Measurements from ENCODE around the gene NKX2-2.

The NKX2-2 gene

GRCh38 chr20:21548390-21549035 lies 34.6 kb upstream of the NKX2-2 start:
- peaks cover 0 to 4% (median 0%) of the 10 kb centered on the region in 5 donors for H3K9me3 ChIP-seq (ENCODE audit: control insufficient read depth in 5 of 5, low read length in 5 of 5)
- H3K4me1 ChIP-seq (ENCODE audit: control insufficient read depth in 5 of 5, insufficient read depth in 5 of 5, low read length in 5 of 5): no peaks in the 10 kb centered on the region
- H3K9ac ChIP-seq (ENCODE audit: low read length in 5 of 5): no peak overlapping the region
- H3K4me3 ChIP-seq (ENCODE audit: low read depth in 1 of 5, low read length in 5 of 5): no peak overlapping the region
- no peak overlapping the region for H3K27ac ChIP-seq (ENCODE audit: low read depth, low read length)
- no peaks in the 10 kb centered on the region for H3K36me3 ChIP-seq (ENCODE audit: control insufficient read depth in 5 of 5, insufficient read depth in 5 of 5, low read length in 5 of 5)
- no peaks in the 10 kb centered on the region for H3K27me3 ChIP-seq (ENCODE audit: control insufficient read depth in 5 of 5, insufficient read depth in 4 of 5, low read length in 5 of 5)

- no peaks in the 10 kb centered on the region for H3K36me3 ChIP-seq (ENCODE audit: control insufficient read depth in 5 of 5, insufficient read depth in 5 of 5, low read length in 5 of 5)
- H3K9ac ChIP-seq (ENCODE audit: low read length in 5 of 5): no peak overlapping the region
- no peak overlapping the region for H3K4me3 ChIP-seq (ENCODE audit: low read depth in 1 of 5, low read length in 5 of 5)
- peaks cover 0 to 3% (median 0%) of the 10 kb centered on the region in 5 donors for H3K27me3 ChIP-seq (ENCODE audit: control insufficient read depth in 5 of 5, insufficient read depth in 4 of 5, low read length in 5 of 5)
- no peak overlapping the region for H3K27ac ChIP-seq (ENCODE audit: low read depth, low read length)
- no peaks in the 10 kb centered on the region for H3K4me1 ChIP-seq (ENCODE audit: control insufficient read depth in 5 of 5, insufficient read depth in 5 of 5, low read length in 5 of 5)
- peaks cover 0 to 4% (median 0%) of the 10 kb centered on the region in 5 donors for H3K9me3 ChIP-seq (ENCODE audit: control insufficient read depth in 5 of 5, low read length in 5 of 5)
Observed at GRCh38 chr20:21546355-21546754, 32.5 kb upstream of the NKX2-2 start.

GRCh38 chr20:21539512-21539911 lies 25.6 kb upstream of the NKX2-2 start:
- Histone ChIP-seq H3K27me3 (ENCODE audit: control insufficient read depth in 5 of 5, insufficient read depth in 4 of 5, low read length in 5 of 5) (peaks cover 0 to 14% (median 4%) of the 10 kb centered on the region in 5 donors), H3K4me1 (ENCODE audit: control insufficient read depth in 5 of 5, insufficient read depth in 5 of 5, low read length in 5 of 5) (no peaks in the 10 kb centered on the region), H3K36me3 (ENCODE audit: control insufficient read depth in 5 of 5, insufficient read depth in 5 of 5, low read length in 5 of 5) (no peaks in the 10 kb centered on the region), H3K4me3 (ENCODE audit: low read depth in 1 of 5, low read length in 5 of 5) (no peak overlapping the region), H3K9ac (ENCODE audit: low read length in 5 of 5) (no peak overlapping the region), H3K9me3 (ENCODE audit: control insufficient read depth in 5 of 5, low read length in 5 of 5) (peaks cover 0 to 3% (median 0%) of the 10 kb centered on the region in 5 donors), H3K27ac (ENCODE audit: low read depth, low read length) (no peak overlapping the region)

GRCh38 chr20:21534886-21535285 lies 21.0 kb upstream of the NKX2-2 start:
- Histone ChIP-seq H3K9ac (ENCODE audit: low read length in 5 of 5) (no peak overlapping the region), H3K4me1 (ENCODE audit: control insufficient read depth in 5 of 5, insufficient read depth in 5 of 5, low read length in 5 of 5) (no peaks in the 10 kb centered on the region), H3K27me3 (ENCODE audit: control insufficient read depth in 5 of 5, insufficient read depth in 4 of 5, low read length in 5 of 5) (peaks cover 0 to 24% (median 10%) of the 10 kb centered on the region in 5 donors), H3K4me3 (ENCODE audit: low read depth in 1 of 5, low read length in 5 of 5) (no peak overlapping the region), H3K27ac (ENCODE audit: low read depth, low read length) (no peak overlapping the region), H3K36me3 (ENCODE audit: control insufficient read depth in 5 of 5, insufficient read depth in 5 of 5, low read length in 5 of 5) (no peaks in the 10 kb centered on the region), H3K9me3 (ENCODE audit: control insufficient read depth in 5 of 5, low read length in 5 of 5) (no peaks in the 10 kb centered on the region)

GRCh38 chr20:21534453-21534852 lies 20.6 kb upstream of the NKX2-2 start:
- no peaks in the 10 kb centered on the region for H3K9me3 ChIP-seq (ENCODE audit: control insufficient read depth in 5 of 5, low read length in 5 of 5)
- H3K4me3 ChIP-seq (ENCODE audit: low read depth in 1 of 5, low read length in 5 of 5): no peak overlapping the region
- H3K27me3 ChIP-seq (ENCODE audit: control insufficient read depth in 5 of 5, insufficient read depth in 4 of 5, low read length in 5 of 5): peaks cover 0 to 24% (median 10%) of the 10 kb centered on the region in 5 donors
- no peaks in the 10 kb centered on the region for H3K4me1 ChIP-seq (ENCODE audit: control insufficient read depth in 5 of 5, insufficient read depth in 5 of 5, low read length in 5 of 5)
- H3K27ac ChIP-seq (ENCODE audit: low read depth, low read length): no peak overlapping the region
- no peaks in the 10 kb centered on the region for H3K36me3 ChIP-seq (ENCODE audit: control insufficient read depth in 5 of 5, insufficient read depth in 5 of 5, low read length in 5 of 5)
- no peak overlapping the region for H3K9ac ChIP-seq (ENCODE audit: low read length in 5 of 5)

- no peak overlapping the region for H3K9ac ChIP-seq (ENCODE audit: low read length in 5 of 5)
- H3K9me3 ChIP-seq (ENCODE audit: control insufficient read depth in 5 of 5, low read length in 5 of 5): no peaks in the 10 kb centered on the region
- H3K27me3 ChIP-seq (ENCODE audit: control insufficient read depth in 5 of 5, insufficient read depth in 4 of 5, low read length in 5 of 5): peaks cover 0 to 24% (median 19%) of the 10 kb centered on the region in 5 donors
- no peaks in the 10 kb centered on the region for H3K4me1 ChIP-seq (ENCODE audit: control insufficient read depth in 5 of 5, insufficient read depth in 5 of 5, low read length in 5 of 5)
- no peaks in the 10 kb centered on the region for H3K36me3 ChIP-seq (ENCODE audit: control insufficient read depth in 5 of 5, insufficient read depth in 5 of 5, low read length in 5 of 5)
- H3K4me3 ChIP-seq (ENCODE audit: low read depth in 1 of 5, low read length in 5 of 5): no peak overlapping the region
- no peak overlapping the region for H3K27ac ChIP-seq (ENCODE audit: low read depth, low read length)
Observed at GRCh38 chr20:21529863-21530262, 16.0 kb upstream of the NKX2-2 start.

- Histone ChIP-seq H3K4me3 (ENCODE audit: low read depth in 1 of 5, low read length in 5 of 5) (no peak overlapping the region), H3K9me3 (ENCODE audit: control insufficient read depth in 5 of 5, low read length in 5 of 5) (no peaks in the 10 kb centered on the region), H3K4me1 (ENCODE audit: control insufficient read depth in 5 of 5, insufficient read depth in 5 of 5, low read length in 5 of 5) (no peaks in the 10 kb centered on the region), H3K9ac (ENCODE audit: low read length in 5 of 5) (no peak overlapping the region), H3K36me3 (ENCODE audit: control insufficient read depth in 5 of 5, insufficient read depth in 5 of 5, low read length in 5 of 5) (no peaks in the 10 kb centered on the region), H3K27ac (ENCODE audit: low read depth, low read length) (no peak overlapping the region), H3K27me3 (ENCODE audit: control insufficient read depth in 5 of 5, insufficient read depth in 4 of 5, low read length in 5 of 5) (peaks cover 7 to 27% (median 21%) of the 10 kb centered on the region in 5 donors)
Observed at GRCh38 chr20:21528870-21529269, 15.0 kb upstream of the NKX2-2 start.

- Histone ChIP-seq H3K36me3 (ENCODE audit: control insufficient read depth in 5 of 5, insufficient read depth in 5 of 5, low read length in 5 of 5) (no peaks in the 10 kb centered on the region), H3K9ac (ENCODE audit: low read length in 5 of 5) (no peak overlapping the region), H3K27me3 (ENCODE audit: control insufficient read depth in 5 of 5, insufficient read depth in 4 of 5, low read length in 5 of 5) (peaks cover 12 to 32% (median 29%) of the 10 kb centered on the region in 5 donors), H3K4me1 (ENCODE audit: control insufficient read depth in 5 of 5, insufficient read depth in 5 of 5, low read length in 5 of 5) (peaks cover 0 to 3% (median 2%) of the 10 kb centered on the region in 5 donors), H3K4me3 (ENCODE audit: low read depth in 1 of 5, low read length in 5 of 5) (no peak overlapping the region), H3K9me3 (ENCODE audit: control insufficient read depth in 5 of 5, low read length in 5 of 5) (no peaks in the 10 kb centered on the region), H3K27ac (ENCODE audit: low read depth, low read length) (no peak overlapping the region)
Observed at GRCh38 chr20:21527908-21528307, 14.0 kb upstream of the NKX2-2 start.

- H3K4me3 ChIP-seq (ENCODE audit: low read depth in 1 of 5, low read length in 5 of 5): no peak overlapping the region
- no peak overlapping the region for H3K27ac ChIP-seq (ENCODE audit: low read depth, low read length)
- no peaks in the 10 kb centered on the region for H3K36me3 ChIP-seq (ENCODE audit: control insufficient read depth in 5 of 5, insufficient read depth in 5 of 5, low read length in 5 of 5)
- H3K9me3 ChIP-seq (ENCODE audit: control insufficient read depth in 5 of 5, low read length in 5 of 5): no peaks in the 10 kb centered on the region
- H3K9ac ChIP-seq (ENCODE audit: low read length in 5 of 5): no peak overlapping the region
- peaks cover 18 to 41% (median 34%) of the 10 kb centered on the region in 5 donors for H3K27me3 ChIP-seq (ENCODE audit: control insufficient read depth in 5 of 5, insufficient read depth in 4 of 5, low read length in 5 of 5)
- peaks cover 0 to 13% (median 9%) of the 10 kb centered on the region in 5 donors for H3K4me1 ChIP-seq (ENCODE audit: control insufficient read depth in 5 of 5, insufficient read depth in 5 of 5, low read length in 5 of 5)
Observed at GRCh38 chr20:21526776-21527175, 12.9 kb upstream of the NKX2-2 start.

GRCh38 chr20:21523895-21524294 lies 10.0 kb upstream of the NKX2-2 start:
- Histone ChIP-seq H3K9ac (ENCODE audit: low read length in 5 of 5) (no peak overlapping the region), H3K9me3 (ENCODE audit: control insufficient read depth in 5 of 5, low read length in 5 of 5) (no peaks in the 10 kb centered on the region), H3K27me3 (ENCODE audit: control insufficient read depth in 5 of 5, insufficient read depth in 4 of 5, low read length in 5 of 5) (peaks cover 36 to 66% (median 59%) of the 10 kb centered on the region in 5 donors), H3K27ac (ENCODE audit: low read depth, low read length) (no peak overlapping the region), H3K4me1 (ENCODE audit: control insufficient read depth in 5 of 5, insufficient read depth in 5 of 5, low read length in 5 of 5) (peaks cover 0 to 13% (median 9%) of the 10 kb centered on the region in 5 donors), H3K4me3 (ENCODE audit: low read depth in 1 of 5, low read length in 5 of 5) (no peak overlapping the region), H3K36me3 (ENCODE audit: control insufficient read depth in 5 of 5, insufficient read depth in 5 of 5, low read length in 5 of 5) (no peaks in the 10 kb centered on the region)
